Heart right ventricle (tissue), 16 donors: ENCODE data around the gene COL11A1. TPM values are rescaled to one million over a fixed set of nuclear protein-coding genes. Genes with fewer than 3 reads are reported as not detected.
"Not testable (repeated sequence)": the region's sequence is repeated elsewhere in the genome, so short reads cannot be mapped to it uniquely, and the experiment has no call there.

ENCODE experiments used
- ATAC-seq, 8 donors: fragments of 200-7000 bp; cut with Tn5 transposase; one replicate each; pipeline ENCODE4 v1.9.1; 2020; ENCODE audit warnings: mild to moderate bottlenecking in 8 of 8, moderate library complexity in 8 of 8, moderate number of reproducible peaks in 1 of 8
- DNase-seq, 2 donors: peaks; one replicate each; pipeline ENCODE4 v3.0.0-alpha.2; 2020
- H3K27ac ChIP-seq, 10 donors: fragments of 200-600 bp; sonication (generic) in 2 of 10; one replicate each; pipeline versions ENCODE4 v1.5.0 to v1.8.0; 2020 to 2022; ENCODE audit warnings: mild to moderate bottlenecking in 3 of 10
- H3K27me3 ChIP-seq, 7 donors: fragments of 200-600 bp; one replicate each; pipeline ENCODE4 v1.8.0; 2021 to 2022; ENCODE audit warnings: mild to moderate bottlenecking in 2 of 7
- H3K36me3 ChIP-seq, 9 donors: fragments of 200-600 bp; sonication (generic) in 1 of 9; one replicate each; pipeline versions ENCODE4 v1.5.0 to v1.8.0; 2020 to 2022; ENCODE audit warnings: mild to moderate bottlenecking in 2 of 9
- H3K4me1 ChIP-seq, 9 donors: fragments of 200-600 bp; sonication (generic) in 1 of 9; one replicate each; pipeline versions ENCODE4 v1.5.0 to v1.8.0; 2020 to 2022; ENCODE audit warnings: mild to moderate bottlenecking in 4 of 9
- H3K4me3 ChIP-seq, 10 donors: fragments of 200-600 bp; sonication (generic) in 2 of 10; one replicate each; pipeline versions ENCODE4 v1.5.0 to v1.8.0; 2020 to 2022; ENCODE audit warnings: mild to moderate bottlenecking in 7 of 10, moderate library complexity in 2 of 10
- H3K9me3 ChIP-seq, 11 donors: fragments of 200-600 bp in 10 of 11; sonication (generic) in 2 of 11; one replicate each; pipeline versions ENCODE4 v1.5.0 to v1.8.0; 2013 to 2022; ENCODE audit warnings: mild to moderate bottlenecking in 2 of 11, control low read depth in 1 of 11, moderate library complexity in 1 of 11
- CTCF ChIP-seq, 9 donors: fragments of 200-600 bp; sonication (generic) in 2 of 9; IDR thresholded peaks; one replicate each; pipeline versions ENCODE4 v1.5.0 to v1.8.0; 2021 to 2022; ENCODE audit warnings: antibody characterized with exemption in 9 of 9, mild to moderate bottlenecking in 5 of 9, moderate library complexity in 1 of 9
- WGBS, 2 donors: extraction: QIAGEN DNeasy Blood & Tissue Kit; methylation state at CpG; one replicate each; pipeline ENCODE4 v1.1.7; 2013; ENCODE audit warnings: inconsistent platforms in 1 of 2; 5-methylcytosine and 5-hydroxymethylcytosine counted together
- intact Hi-C, 10 donors: fragments of 100-400 bp; cut with DNase I; formaldehyde crosslinking; loops; one replicate each; pipeline versions ENCODE4 v1.11.1 to v1.14.2; 2022
- polyA plus RNA-seq, 2 donors: library from polyadenylated mRNA; stranded (reverse); fragments of 200-250 nt; gene quantifications; one replicate each; pipeline ENCODE4 v1.2.3, GENCODE V29; 2013
- total RNA-seq, 10 donors: library from RNA; stranded (reverse); fragmentation: NEBNext Ultra II Directional in 3 of 10; extraction: Animal tissue kit (Norgen Biotek cat#: 25700) in 3 of 10; gene quantifications; one replicate each; pipeline versions ENCODE4 v1.2.1 to v1.2.4, GENCODE V29; 2021 to 2023
- donor health status: Arrhythmogenic right ventricular cardiomyopathy.
- donor health status: ischemic (EF 13 %, LVEDD 7.1; RV severe dilation, severe dysfunction).
- donor health status: healthy with polysubstance abuse.
- donor health status: DM: no; HTN: yes; CAD: no.
- donor health status: DM: no; HTN: no; CAD: no.
- donor health status: ischemic (EF 25% LVEDD 6.9; RV normal size, moderate dysfunction).
- donor health status: ischemic (EF 25% LVEDD 5.7; RV mildly dilated, moderate dysfunction).
- donor health status: healthy.
- donor health status: DM: yes; HTN: yes; CAD: no.
- donor health status: Ischemic cardiomyopathy.
- donor health status: ischemic (EF 35%, LVEDD 5.7; RV mildly dilated, moderate dysfunction).
- donor health status: nonischemic (EF 11% LVEDD 7.7; RV severe dilation, severe dysfunction).
- donor health status: DM: yes; HTN: yes; CAD: no.
- donor health status: PGD.
- donor health status: ischemic (EF 29% LVEDD 5.4; RV normal size, mild dysfunction).
- donor health status: nonischemic (EF 23%, LVEDD 6.1; RV moderate dilation, normal function).

Gene COL11A1
- total and polyA plus RNA-seq, 12 donors, result 0.12 to 0.15 (median 0.13) TPM; not detected in 9

GRCh38 chr1:102836991-102837390 lies 271.3 kb downstream of the COL11A1 start:
- intact Hi-C loops, result no loop called here
- no peaks in the 10 kb centered on the region for H3K4me1 ChIP-seq
- ATAC-seq (no peak), DNase-seq (no peak)
- TF ChIP-seq CTCF (IDR thresholded peaks at IDR 0.05), result no peak
- no peak overlapping the region for H3K27ac ChIP-seq
- no peaks in the 10 kb centered on the region for H3K36me3 ChIP-seq
- no peaks in the 10 kb centered on the region for H3K27me3 ChIP-seq
- H3K9me3 ChIP-seq, result peaks cover 0 to 26% (median 0%) of the 10 kb centered on the region in 11 donors
- H3K4me3 ChIP-seq, result no peak overlapping the region
- WGBS, 2 donors, result 75 to 76% methylated on average over 2 of the region's 2 CpGs

- ATAC-seq, result no peak
- no peaks in the 10 kb centered on the region for H3K27me3 ChIP-seq
- WGBS, 2 donors, result 86% methylated on average over 1 of the region's 1 CpG
Measured at GRCh38 chr1:102834688-102835320, 273.5 kb downstream of the COL11A1 start.

DNA sequence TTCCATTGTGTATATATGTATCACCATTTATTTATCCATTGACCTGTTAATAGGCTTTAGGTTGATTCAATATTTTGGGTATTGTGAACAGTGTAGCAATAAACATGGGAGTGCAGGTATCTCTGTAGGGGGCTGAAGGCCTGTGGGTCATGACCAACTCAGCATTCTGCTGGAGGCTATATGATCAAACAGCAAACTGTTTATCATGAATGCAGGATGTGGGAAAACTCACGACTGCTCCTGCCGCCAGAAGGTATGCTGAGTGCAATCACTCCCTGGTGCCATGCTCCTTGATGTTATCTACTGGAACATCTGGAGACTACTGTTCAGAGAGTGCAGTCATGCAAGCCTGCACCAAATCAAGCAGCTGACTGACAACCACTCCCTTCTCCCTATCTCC lies 275.2 kb downstream of the COL11A1 start:
- ATAC-seq, result no peak
- intact Hi-C loops, result no loop called here
- Histone ChIP-seq H3K4me3 (no peak overlapping the region), H3K27me3 (no peaks in the 10 kb centered on the region), H3K27ac (no peak overlapping the region), H3K36me3 (no peaks in the 10 kb centered on the region), H3K4me1 (no peaks in the 10 kb centered on the region), H3K9me3 (peaks cover 0 to 28% (median 0%) of the 10 kb centered on the region in 11 donors)
- DNase-seq, result no peak
- no peak for TF ChIP-seq CTCF (IDR thresholded peaks at IDR 0.05)
- WGBS, 2 donors, result 68 to 82% methylated on average over 2 of the region's 2 CpGs

More at GRCh38 chr1:102834688-102835320, 273.5 kb downstream of the COL11A1 start:
- DNase-seq, result no peak
- no peak for TF ChIP-seq CTCF (IDR thresholded peaks at IDR 0.05)
- no peak overlapping the region for H3K27ac ChIP-seq
- H3K4me1 ChIP-seq, result no peaks in the 10 kb centered on the region
- intact Hi-C loops, result no loop called here
- H3K9me3 ChIP-seq, result peaks cover 0 to 28% (median 0%) of the 10 kb centered on the region in 11 donors
- H3K4me3 ChIP-seq, result no peak overlapping the region
- H3K36me3 ChIP-seq, result no peaks in the 10 kb centered on the region

DNA sequence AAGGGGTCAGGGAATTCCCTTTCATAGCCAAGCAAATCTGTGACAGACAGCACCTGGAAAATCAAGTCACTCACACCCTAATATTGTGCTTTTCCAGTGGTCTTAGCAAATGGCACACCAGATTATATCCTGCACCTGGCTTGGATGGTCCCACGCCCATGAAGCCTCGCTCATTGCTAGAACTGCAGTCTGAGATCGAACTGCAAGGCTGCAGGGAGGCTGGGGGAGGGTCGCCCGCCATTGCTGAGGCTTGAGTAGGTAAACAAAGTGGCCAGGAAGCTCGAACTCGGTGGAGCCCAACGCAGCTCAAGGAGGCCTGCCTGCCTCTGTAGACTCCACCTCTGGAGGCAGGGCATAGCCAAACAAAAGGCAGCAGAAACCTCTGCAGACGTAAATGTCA lies 281.6 kb downstream of the COL11A1 start:
- WGBS, 2 donors, result 79 to 88% methylated on average over 9 of the region's 9 CpGs
- peaks cover 0 to 15% (median 0%) of the 10 kb centered on the region in 11 donors for H3K9me3 ChIP-seq
- intact Hi-C loops, H3K4me1 ChIP-seq, H3K27me3 ChIP-seq, H3K4me3 ChIP-seq, ATAC-seq, DNase-seq, H3K27ac ChIP-seq, H3K36me3 ChIP-seq: not testable (repeated sequence)
